Fibroblast of skin of right quadriceps (primary cell): ENCODE results near the gene ADAMTSL1.
A peak's percentile ranks its signal among the peaks of the same experiment; 100 is the strongest.
"Not testable (repeated sequence)": the region's sequence is repeated elsewhere in the genome, so short reads cannot be mapped to it uniquely, and the experiment has no call there.

Experiments
- DNase-seq: peaks from one replicate; pipeline ENCODE4 v3.0.0-alpha.2; 2013

Gene ADAMTSL1

DNA sequence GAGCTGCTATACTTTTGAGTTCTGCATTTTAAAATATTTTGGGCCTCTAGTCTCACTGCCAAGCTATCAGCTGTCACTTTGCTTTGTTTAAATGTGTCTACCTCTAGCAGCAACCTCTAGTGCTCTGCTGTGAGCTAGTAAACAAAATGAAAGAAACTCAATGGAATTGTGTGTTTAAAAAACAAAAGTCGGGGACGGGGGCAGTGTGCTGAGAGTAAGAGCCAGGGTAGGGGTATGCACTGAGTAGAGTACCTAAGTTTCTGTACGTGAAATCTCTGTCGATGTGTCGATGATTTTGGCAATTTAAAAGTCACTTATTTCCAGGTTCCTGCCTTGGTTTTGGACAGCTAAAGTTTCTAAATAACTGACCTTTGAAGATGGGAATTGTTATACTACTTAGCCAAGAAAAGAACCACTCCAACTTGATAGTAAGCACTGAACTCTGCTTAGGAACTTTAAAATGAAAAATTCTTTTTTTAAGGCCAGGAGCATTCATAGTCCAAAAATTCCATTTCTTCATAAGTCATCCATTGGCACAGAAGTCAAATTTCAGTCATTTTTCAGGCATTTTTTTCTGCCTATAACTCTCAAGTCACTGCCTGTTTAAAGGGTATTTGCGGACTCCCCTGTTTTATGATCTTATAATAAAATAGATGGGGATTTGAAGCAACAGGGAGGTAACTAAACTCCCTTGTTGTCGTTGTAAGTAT is 447.6 kb downstream of the ADAMTSL1 start:
- DNase-seq = peak; percentile 51

GRCh38 chr9:18922161-18922885 is 448.4 kb downstream of the ADAMTSL1 start:
- no peak for DNase-seq

GRCh38 chr9:18923167-18923566 is 449.2 kb downstream of the ADAMTSL1 start:
- DNase-seq = no peak

DNA sequence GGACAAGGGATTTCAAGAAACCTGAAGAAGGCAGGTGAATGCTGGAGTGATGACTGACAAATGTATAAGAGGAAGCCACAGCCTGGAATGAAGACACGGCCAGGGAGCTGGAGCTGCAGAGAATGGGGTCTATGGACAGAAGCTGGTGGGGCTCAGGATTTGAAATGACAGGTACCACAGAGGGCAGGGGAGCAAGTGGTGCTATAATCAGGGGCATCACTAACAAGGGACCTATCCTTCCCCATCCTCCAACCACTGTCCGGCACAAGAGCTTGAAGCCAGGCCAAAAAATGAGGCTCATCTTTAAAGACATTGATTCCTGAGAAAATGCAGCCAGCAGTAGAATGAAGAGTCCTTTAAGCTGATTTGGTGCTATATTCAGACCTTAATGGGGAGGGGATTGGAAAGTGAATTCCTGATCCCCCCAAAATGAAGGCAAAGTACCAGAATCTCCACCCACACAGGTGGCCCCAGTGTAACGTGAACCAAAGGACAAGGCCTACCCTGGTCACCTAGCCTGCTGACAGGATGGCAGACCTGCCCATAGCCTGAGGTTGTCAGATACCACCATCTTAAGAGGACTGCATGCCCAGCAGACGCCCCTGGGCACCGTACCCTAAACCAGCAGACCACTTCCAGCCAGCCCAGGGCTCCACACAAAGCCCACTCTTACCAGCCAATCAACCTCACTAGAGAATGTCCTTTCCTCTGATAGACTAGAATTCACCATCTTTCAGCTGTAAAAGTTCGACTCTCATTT is 449.9 kb downstream of the ADAMTSL1 start:
- no peak for DNase-seq

- DNase-seq = no peak
Measured at GRCh38 chr9:18925880-18926279, 451.9 kb downstream of the ADAMTSL1 start.

DNA sequence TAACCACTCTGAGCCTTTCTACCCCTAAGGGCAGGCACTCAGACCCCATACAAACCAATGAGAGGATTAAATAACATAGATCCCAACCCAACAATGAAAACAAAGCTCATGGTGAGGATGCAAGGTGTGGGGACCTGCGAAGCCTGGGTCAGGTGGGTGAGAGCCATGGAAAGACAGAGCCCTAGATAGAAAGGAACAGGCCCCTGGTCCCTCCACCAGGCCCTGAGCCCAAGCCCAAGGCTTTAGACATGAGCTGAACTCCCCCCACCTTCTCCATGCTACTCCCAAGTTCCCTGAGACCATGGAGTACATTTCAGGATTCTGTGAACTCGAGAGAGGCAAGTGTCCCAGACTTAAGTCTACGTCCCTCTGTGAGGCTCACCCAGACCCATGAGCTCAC is 452.6 kb downstream of the ADAMTSL1 start:
- DNase-seq = no peak

DNA sequence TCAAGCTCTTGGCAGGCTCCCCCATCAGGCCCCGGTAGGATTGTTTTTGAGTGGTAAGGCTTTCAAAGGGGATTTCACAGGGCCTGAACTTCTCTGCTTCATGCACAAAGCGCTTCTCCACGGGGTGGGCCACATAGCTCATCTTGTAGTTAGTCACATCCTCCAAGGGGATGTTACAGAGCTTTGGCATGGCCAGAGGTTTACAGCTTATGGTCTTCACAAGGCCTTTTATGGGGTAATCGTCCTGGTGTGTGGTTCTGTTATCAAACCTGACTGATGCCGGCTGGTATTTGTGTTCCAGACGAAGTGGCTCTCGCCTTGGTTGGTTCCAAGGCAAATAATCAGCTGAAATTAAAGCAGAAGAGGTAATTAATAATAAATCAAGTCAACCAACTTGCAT is 454.8 kb downstream of the ADAMTSL1 start:
- peak; percentile 38 for DNase-seq

DNA sequence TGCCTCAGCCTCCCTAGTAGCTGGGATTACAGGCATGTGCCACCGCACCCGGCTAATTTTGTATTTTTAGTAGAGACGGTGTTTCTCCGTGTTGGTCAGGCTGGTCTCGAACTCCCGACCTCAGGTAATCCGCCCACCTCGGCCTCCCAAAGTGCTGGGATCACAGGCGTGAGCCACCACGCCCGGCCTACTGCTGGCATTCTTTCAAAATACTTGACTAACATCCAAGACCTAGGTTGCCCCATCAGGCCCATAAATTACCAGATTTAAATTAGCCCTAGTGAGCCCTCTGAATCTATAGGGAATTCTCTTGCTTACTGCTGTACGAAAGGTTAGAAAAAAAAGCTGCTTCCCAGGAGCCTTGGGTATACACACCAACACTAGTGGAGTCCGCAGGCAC is 456.7 kb downstream of the ADAMTSL1 start:
- not testable (repeated sequence) for DNase-seq

DNA sequence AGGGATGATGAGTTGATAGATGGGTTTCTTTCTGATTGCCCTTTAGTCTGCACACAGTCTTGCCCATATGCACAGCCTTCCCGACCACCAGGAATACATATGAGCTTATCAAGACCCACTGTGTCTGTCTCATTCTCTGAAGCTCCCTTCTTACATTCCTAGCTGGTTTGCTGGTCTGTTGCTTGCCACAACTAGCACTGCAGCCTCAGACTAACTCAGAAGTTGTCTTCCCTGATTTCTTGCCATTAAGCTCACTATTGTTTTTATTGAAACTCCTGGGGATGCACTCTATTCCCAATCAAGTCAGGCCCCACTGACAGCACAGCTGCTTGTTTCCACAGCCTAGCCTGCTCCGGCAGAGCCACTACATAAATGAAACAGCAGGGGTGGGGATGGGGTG is 461.6 kb downstream of the ADAMTSL1 start:
- DNase-seq = no peak

DNA sequence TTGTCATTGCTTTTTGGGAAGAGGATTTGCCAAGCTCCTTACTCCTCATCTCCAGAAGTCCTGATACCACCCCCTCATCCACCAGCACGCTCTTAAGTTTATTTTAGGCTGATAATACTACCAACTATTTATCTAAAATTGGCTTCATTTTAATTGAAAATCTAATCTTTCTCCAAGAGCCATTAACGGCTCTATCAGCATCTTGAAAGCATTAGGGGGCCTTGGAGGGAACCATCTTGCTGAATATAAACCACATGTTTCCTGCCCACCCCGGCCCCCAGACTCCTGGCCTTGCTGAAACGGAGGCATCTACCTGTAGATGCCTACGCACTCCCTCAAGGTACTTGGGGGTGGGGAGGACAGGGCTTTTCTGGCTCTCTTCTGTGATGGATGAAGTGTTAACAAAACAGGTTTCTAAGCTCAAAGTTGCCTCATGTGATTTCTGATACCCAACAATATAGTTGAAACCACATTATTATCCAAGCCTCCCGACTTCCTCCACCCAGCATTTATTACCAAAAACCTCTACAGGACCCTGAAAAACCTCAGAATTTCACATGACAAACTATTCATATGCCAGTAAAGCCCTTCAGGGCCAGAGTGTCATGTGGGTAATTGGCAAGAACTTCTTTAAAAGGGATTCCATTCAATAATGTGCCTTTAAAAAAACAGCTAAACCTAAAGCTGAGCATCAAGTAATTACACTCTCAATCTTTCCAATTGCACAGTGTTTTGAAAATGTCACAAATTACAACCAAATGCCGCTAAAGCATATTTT is 462.3 kb downstream of the ADAMTSL1 start:
- DNase-seq = no peak

DNA sequence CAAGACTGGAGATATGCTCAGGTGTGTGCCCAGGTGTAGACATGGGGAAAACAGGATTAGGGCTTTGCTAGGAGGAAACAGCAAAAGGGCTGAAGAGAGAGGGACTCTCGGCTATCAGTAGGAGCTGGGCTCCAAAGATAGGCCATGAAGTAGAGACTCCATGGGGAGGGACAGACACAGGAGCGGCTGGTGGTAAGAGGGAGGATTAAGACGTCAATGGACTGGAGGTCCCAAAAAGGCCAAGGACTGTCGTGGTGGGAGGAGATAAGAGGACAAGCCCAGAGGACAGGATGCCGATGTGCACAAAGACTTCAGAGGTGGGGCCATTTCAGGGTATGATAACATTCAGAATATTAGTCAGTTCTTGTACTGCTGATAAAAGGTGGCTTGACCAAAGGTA is 466.0 kb downstream of the ADAMTSL1 start:
- DNase-seq = no peak

DNA sequence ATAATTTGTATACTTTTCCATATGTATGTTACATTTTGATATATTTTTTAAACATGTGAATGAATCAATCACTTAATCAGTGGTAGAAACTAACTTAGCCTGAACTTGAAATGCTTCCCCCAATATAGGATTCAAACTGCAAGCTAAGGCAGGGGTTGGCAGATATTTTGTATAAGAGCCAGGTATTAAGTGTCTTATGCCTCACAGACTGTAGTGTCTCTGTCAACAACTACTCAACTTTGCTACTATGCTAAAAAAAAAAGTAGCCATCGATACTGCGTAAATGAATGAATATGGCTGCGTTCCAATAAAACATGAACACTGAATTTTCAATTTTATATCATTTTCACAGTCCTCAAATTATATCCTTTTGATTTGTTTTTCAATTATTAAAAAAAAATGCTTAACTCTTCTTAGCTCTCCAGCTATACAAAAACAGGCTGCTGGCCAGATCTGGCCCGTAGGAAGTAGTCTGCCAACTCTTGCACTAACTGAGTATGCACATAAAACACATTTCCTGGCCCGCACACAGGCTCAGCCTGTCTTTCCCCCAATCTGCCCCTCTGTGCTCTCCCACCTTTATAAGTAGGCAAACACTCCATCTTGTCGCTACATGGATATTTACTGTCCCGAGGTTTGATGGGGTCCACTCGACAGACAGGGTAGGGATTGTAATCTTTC is 467.2 kb downstream of the ADAMTSL1 start:
- DNase-seq = no peak

- DNase-seq = no peak
Measured at GRCh38 chr9:18942801-18943200, 468.8 kb downstream of the ADAMTSL1 start.

DNA sequence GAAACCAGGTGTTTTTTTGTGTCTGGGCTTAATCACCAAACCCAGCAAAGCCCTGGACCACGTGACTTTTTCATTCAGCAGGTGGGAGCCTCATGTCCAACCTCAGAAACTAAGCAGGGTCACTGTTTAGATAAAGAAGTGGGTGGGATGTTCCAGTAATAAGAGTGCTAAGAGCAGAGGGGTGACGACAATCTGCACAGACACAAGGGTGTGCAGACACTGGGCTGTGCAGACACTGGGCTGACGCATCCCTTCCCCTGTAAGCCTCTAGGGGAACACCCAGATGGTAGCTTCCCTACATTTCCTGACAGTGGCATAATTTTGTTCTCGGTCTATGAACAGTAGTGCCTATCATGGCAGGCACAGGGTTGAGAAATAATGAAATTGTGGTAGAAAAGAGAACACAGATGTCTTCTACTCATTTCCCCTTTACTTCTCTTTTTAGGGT is 474.0 kb downstream of the ADAMTSL1 start:
- no peak for DNase-seq

DNA sequence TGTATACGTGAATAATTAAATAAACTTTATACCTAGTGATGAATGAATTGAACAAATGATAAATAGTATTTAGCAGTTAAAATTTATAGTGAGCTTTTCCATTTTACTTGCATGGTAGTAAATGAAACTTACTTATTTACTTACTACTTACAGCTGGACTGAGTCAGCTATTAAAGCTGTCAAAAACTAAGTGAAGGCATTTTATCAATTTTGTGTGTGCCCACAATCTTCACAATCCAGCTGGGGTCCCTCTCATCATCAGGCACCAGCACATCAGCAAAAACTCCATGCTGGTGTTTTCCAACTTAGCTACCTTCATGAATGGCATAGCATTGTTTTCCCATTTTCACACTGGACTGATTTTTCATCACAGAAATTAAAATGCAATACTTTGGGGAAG is 478.0 kb downstream of the ADAMTSL1 start:
- no peak for DNase-seq

GRCh38 chr9:18955626-18956025 is 481.7 kb downstream of the ADAMTSL1 start:
- no peak for DNase-seq
